K562 (cell line): ENCODE measurements around the gene NEU1. TPM values are rescaled to one million over a fixed set of nuclear protein-coding genes. Genes with fewer than 3 reads are reported as not detected.

Experiments used
- CBFB ChIP-seq: sonication (generic); formaldehyde crosslinking; IDR thresholded peaks from 2 replicates; pipeline ENCODE4 v1.4.0; 2020; ENCODE audit warnings: mild to moderate bottlenecking, missing genetic modification reagents
- CBX3 ChIP-seq, 2 experiments: IDR thresholded peaks; 1 replicate in 1 of 2; 2 replicates in 1 of 2; pipeline ENCODE4 v1.6.1; 2012; ENCODE audit warnings: inconsistent platforms in 2 of 2, low read length in 2 of 2, borderline replicate concordance in 1 of 2, control low read depth in 1 of 2
- IRF2 ChIP-seq: sonication (generic); formaldehyde crosslinking; IDR thresholded peaks from 2 replicates; pipeline ENCODE4 v1.8.1; 2022; ENCODE audit warnings: mild to moderate bottlenecking, missing genetic modification reagents
- KAT2B ChIP-seq: IDR thresholded peaks from one replicate; pipeline ENCODE4 v1.6.1; 2012; ENCODE audit warnings: low read depth, mild to moderate bottlenecking, control low read depth, inconsistent platforms, low read length, moderate library complexity
- MCM5 ChIP-seq: fragments of 450-650 bp; IDR thresholded peaks from 2 replicates; pipeline ENCODE4 v1.6.1; 2016; ENCODE audit warnings: low read depth
- MYNN ChIP-seq, 2 experiments: sonication (generic); formaldehyde crosslinking in 1 of 2; IDR thresholded peaks; 2 replicates each; pipeline versions ENCODE4 v1.5.0 to v1.6.1; 2016 to 2020; ENCODE audit warnings: antibody characterized with exemption in 1 of 2, missing genetic modification reagents in 1 of 2
- NCOA2 ChIP-seq, 2 experiments: fragments of 450-650 bp; IDR thresholded peaks; 2 replicates each; pipeline ENCODE4 v1.6.1; 2018; ENCODE audit warnings: mild to moderate bottlenecking in 2 of 2, moderate library complexity in 1 of 2; ENCODE audit not compliant: partially characterized antibody in 2 of 2
- STAT5A ChIP-seq: IDR thresholded peaks from 2 replicates; pipeline ENCODE4 v1.6.1; 2012; ENCODE audit warnings: low read length, inconsistent platforms, borderline replicate concordance
- STAT5B ChIP-seq: fragments of 250-450 bp; sonication (Bioruptor Pico); IDR thresholded peaks from 2 replicates; pipeline ENCODE4 v1.8.0; 2021; ENCODE audit warnings: mild to moderate bottlenecking, inconsistent platforms
- TEAD2 ChIP-seq: fragments of 450-650 bp; IDR thresholded peaks from 2 replicates; pipeline ENCODE4 v1.6.1; 2016; ENCODE audit warnings: missing genetic modification characterization, control low read depth, missing compliant biosample characterization
- ZNF408 ChIP-seq: fragments of 250-450 bp; sonication (Bioruptor Pico); IDR thresholded peaks from 2 replicates; pipeline ENCODE4 v1.4.0; 2020; ENCODE audit warnings: low read depth, mild to moderate bottlenecking, moderate library complexity
- polyA plus RNA-seq, 8 experiments: library from polyadenylated mRNA; depleted of rRNA in 4 of 8; stranded (reverse) in 5 of 8; unstranded in 3 of 8; fragments of >200 nt; fragmentation: Nextera tagmentation in 2 of 8; fragmentation: Illumina TruSeq in 1 of 8; extraction: Ambion mirVana in 2 of 8; extraction: Trizol in 1 of 8; gene quantifications; 2 replicates each; pipeline versions ENCODE4 v1.2.1 to v1.2.3, GENCODE V29; 2011 to 2014; ENCODE audit warnings: inconsistent platforms in 1 of 8, missing spikeins in 1 of 8
- total RNA-seq, 7 experiments: library from RNA; depleted of rRNA in 6 of 7; stranded (reverse); fragments of >200 nt in 6 of 7; fragmentation: Illumina TruSeq in 2 of 7; extraction: Trizol in 2 of 7; gene quantifications; 2 replicates each; pipeline versions ENCODE4 v1.2.1 to v1.2.3, GENCODE V29; 2011 to 2021; ENCODE audit warnings: low replicate concordance in 1 of 7
- TF ChIP-seq, protein P1 (sequence below): sonication (generic); formaldehyde crosslinking; IDR thresholded peaks from 2 replicates; pipeline ENCODE4 v1.8.0; 2023; ENCODE audit warnings: mild to moderate bottlenecking, missing genetic modification reagents
- TF ChIP-seq, protein P2 (sequence below): fragments of 250-450 bp; sonication (Bioruptor Pico); IDR thresholded peaks from 2 replicates; pipeline ENCODE4 v1.9.0; 2021; ENCODE audit warnings: mild to moderate bottlenecking
- TF ChIP-seq, protein P3 (sequence below): sonication (generic); formaldehyde crosslinking; IDR thresholded peaks from 2 replicates; pipeline ENCODE4 v1.8.1; 2023; ENCODE audit warnings: mild to moderate bottlenecking, missing genetic modification reagents, moderate library complexity
- TF ChIP-seq, protein P4 (sequence below): fragments of 450-650 bp; IDR thresholded peaks from 2 replicates; pipeline ENCODE4 v1.6.1; 2016; ENCODE audit warnings: missing biosample characterization, missing genetic modification characterization
- TF ChIP-seq, protein P5 (sequence below): fragments of 450-650 bp; IDR thresholded peaks from one replicate; pipeline ENCODE4 v1.6.1; 2018; ENCODE audit warnings: mild to moderate bottlenecking, moderate library complexity; ENCODE audit not compliant: partially characterized antibody
- TF ChIP-seq, protein P6 (sequence below): IDR thresholded peaks from 3 replicates; pipeline ENCODE4 v1.6.1; 2011; ENCODE audit warnings: borderline replicate concordance, mild to moderate bottlenecking, moderate library complexity; ENCODE audit not compliant: insufficient read length; ENCODE audit errors: extremely low read depth

NEU1 gene
- total and polyA plus RNA-seq, 9 of the 15 experiments (the other 6 are each of a cell fraction or from before 2014, with no cell fraction given): 14.8 to 67.8 (median 51.0) TPM

DNA sequence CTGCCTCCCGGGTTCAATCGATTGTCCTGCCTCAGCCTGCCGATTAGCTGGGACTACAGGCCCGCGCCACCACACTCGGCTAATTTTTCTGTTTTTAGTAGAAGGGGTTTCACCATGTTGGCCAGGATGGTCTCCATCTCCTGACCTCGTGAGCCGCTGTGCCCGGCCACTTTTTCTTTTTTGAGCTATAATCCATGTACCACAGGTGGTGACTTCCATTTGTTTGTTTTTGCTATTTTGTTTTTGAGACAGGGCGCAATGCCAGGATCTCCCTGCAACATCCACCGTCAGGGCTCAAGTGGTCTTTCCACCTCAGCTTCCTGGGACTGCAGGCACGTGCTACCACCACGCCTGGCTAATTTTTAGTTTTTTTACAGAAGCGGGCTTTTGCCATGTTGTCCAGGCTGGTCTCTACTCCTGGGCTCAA lies 26.6 kb downstream of the NEU1 start (continued):
- TF ChIP-seq, protein P1, sequence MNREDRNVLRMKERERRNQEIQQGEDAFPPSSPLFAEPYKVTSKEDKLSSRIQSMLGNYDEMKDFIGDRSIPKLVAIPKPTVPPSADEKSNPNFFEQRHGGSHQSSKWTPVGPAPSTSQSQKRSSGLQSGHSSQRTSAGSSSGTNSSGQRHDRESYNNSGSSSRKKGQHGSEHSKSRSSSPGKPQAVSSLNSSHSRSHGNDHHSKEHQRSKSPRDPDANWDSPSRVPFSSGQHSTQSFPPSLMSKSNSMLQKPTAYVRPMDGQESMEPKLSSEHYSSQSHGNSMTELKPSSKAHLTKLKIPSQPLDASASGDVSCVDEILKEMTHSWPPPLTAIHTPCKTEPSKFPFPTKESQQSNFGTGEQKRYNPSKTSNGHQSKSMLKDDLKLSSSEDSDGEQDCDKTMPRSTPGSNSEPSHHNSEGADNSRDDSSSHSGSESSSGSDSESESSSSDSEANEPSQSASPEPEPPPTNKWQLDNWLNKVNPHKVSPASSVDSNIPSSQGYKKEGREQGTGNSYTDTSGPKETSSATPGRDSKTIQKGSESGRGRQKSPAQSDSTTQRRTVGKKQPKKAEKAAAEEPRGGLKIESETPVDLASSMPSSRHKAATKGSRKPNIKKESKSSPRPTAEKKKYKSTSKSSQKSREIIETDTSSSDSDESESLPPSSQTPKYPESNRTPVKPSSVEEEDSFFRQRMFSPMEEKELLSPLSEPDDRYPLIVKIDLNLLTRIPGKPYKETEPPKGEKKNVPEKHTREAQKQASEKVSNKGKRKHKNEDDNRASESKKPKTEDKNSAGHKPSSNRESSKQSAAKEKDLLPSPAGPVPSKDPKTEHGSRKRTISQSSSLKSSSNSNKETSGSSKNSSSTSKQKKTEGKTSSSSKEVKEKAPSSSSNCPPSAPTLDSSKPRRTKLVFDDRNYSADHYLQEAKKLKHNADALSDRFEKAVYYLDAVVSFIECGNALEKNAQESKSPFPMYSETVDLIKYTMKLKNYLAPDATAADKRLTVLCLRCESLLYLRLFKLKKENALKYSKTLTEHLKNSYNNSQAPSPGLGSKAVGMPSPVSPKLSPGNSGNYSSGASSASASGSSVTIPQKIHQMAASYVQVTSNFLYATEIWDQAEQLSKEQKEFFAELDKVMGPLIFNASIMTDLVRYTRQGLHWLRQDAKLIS: peak; percentile 23; the same call in 1 of the 2 replicates
- TF ChIP-seq IRF2 (no peak), CBFB (no peak), ZNF408 (CRISPR knock-in tag) (no peak), MYNN (IDR thresholded peaks at IDR 0.05) (no peak), MYNN (CRISPR knock-in tag; IDR thresholded peaks at IDR 0.05) (no peak), CBX3 (IDR thresholded peaks at IDR 0.05; ENCODE audit: borderline replicate concordance in 1 of 2, low read length in 2 of 2) (no peak), MCM5 (no peak), STAT5B (CRISPR knock-in tag) (no peak), NCOA2 (IDR thresholded peaks at IDR 0.05; ENCODE audit: partially characterized antibody in 2 of 2) (no peak), KAT2B (no peak), STAT5A (no peak), TEAD2 (tag) (no peak)
- TF ChIP-seq, protein P2, sequence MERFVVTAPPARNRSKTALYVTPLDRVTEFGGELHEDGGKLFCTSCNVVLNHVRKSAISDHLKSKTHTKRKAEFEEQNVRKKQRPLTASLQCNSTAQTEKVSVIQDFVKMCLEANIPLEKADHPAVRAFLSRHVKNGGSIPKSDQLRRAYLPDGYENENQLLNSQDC (CRISPR knock-in tag): 0 out of 2 replicates have a peak, but pooled peaks have one; percentile 17
- TF ChIP-seq, protein P3, sequence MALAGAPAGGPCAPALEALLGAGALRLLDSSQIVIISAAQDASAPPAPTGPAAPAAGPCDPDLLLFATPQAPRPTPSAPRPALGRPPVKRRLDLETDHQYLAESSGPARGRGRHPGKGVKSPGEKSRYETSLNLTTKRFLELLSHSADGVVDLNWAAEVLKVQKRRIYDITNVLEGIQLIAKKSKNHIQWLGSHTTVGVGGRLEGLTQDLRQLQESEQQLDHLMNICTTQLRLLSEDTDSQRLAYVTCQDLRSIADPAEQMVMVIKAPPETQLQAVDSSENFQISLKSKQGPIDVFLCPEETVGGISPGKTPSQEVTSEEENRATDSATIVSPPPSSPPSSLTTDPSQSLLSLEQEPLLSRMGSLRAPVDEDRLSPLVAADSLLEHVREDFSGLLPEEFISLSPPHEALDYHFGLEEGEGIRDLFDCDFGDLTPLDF (CRISPR knock-in tag): peak; percentile 50
- TF ChIP-seq, protein P4, sequence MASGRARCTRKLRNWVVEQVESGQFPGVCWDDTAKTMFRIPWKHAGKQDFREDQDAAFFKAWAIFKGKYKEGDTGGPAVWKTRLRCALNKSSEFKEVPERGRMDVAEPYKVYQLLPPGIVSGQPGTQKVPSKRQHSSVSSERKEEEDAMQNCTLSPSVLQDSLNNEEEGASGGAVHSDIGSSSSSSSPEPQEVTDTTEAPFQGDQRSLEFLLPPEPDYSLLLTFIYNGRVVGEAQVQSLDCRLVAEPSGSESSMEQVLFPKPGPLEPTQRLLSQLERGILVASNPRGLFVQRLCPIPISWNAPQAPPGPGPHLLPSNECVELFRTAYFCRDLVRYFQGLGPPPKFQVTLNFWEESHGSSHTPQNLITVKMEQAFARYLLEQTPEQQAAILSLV (tag): no peak
- TF ChIP-seq, protein P5, sequence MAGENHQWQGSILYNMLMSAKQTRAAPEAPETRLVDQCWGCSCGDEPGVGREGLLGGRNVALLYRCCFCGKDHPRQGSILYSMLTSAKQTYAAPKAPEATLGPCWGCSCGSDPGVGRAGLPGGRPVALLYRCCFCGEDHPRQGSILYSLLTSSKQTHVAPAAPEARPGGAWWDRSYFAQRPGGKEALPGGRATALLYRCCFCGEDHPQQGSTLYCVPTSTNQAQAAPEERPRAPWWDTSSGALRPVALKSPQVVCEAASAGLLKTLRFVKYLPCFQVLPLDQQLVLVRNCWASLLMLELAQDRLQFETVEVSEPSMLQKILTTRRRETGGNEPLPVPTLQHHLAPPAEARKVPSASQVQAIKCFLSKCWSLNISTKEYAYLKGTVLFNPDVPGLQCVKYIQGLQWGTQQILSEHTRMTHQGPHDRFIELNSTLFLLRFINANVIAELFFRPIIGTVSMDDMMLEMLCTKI: no peak
- TF ChIP-seq, protein P6, sequence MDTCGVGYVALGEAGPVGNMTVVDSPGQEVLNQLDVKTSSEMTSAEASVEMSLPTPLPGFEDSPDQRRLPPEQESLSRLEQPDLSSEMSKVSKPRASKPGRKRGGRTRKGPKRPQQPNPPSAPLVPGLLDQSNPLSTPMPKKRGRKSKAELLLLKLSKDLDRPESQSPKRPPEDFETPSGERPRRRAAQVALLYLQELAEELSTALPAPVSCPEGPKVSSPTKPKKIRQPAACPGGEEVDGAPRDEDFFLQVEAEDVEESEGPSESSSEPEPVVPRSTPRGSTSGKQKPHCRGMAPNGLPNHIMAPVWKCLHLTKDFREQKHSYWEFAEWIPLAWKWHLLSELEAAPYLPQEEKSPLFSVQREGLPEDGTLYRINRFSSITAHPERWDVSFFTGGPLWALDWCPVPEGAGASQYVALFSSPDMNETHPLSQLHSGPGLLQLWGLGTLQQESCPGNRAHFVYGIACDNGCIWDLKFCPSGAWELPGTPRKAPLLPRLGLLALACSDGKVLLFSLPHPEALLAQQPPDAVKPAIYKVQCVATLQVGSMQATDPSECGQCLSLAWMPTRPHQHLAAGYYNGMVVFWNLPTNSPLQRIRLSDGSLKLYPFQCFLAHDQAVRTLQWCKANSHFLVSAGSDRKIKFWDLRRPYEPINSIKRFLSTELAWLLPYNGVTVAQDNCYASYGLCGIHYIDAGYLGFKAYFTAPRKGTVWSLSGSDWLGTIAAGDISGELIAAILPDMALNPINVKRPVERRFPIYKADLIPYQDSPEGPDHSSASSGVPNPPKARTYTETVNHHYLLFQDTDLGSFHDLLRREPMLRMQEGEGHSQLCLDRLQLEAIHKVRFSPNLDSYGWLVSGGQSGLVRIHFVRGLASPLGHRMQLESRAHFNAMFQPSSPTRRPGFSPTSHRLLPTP: no peak
